ENCODE measurements around the gene PARVA.

DNA sequence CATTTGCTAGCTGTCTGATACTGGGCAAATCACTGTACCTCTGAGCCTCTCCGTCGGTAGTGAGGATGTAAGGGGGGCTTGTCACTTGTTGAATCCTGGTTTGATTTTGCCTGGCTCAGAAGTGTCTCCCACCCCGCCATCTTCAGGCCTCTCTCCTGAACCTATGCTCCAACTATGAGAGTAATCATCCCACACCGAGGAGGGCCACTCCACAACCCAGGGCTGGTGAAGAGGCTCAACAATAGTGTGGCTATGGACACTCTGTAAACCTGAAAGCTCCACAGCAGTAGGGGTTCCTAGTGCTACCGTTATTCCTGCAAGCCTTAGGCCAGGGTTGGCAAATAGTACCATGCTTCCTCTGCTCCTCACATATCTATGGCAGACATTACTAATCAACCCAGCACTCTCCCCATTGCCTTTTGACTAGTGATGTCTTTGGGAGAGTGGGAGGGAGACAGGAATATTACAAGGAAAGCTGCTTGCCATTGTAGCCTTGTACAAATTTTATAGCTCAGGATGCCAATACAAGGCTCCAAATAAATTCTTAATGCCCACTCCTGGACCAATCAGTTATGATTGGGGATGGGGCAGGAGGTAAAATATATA, 162.8 kb downstream of the PARVA start:
- TF ChIP-seq, protein P1, sequence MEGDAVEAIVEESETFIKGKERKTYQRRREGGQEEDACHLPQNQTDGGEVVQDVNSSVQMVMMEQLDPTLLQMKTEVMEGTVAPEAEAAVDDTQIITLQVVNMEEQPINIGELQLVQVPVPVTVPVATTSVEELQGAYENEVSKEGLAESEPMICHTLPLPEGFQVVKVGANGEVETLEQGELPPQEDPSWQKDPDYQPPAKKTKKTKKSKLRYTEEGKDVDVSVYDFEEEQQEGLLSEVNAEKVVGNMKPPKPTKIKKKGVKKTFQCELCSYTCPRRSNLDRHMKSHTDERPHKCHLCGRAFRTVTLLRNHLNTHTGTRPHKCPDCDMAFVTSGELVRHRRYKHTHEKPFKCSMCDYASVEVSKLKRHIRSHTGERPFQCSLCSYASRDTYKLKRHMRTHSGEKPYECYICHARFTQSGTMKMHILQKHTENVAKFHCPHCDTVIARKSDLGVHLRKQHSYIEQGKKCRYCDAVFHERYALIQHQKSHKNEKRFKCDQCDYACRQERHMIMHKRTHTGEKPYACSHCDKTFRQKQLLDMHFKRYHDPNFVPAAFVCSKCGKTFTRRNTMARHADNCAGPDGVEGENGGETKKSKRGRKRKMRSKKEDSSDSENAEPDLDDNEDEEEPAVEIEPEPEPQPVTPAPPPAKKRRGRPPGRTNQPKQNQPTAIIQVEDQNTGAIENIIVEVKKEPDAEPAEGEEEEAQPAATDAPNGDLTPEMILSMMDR (IDR thresholded peaks at IDR 0.05; ENCODE audit: control extremely low read depth in 1 of 3, insufficient read depth in 1 of 3, low read depth in 1 of 3, low read length in 3 of 3) = no peak
- no peak for TF ChIP-seq POLR2AphosphoS5 (IDR thresholded peaks at IDR 0.05; ENCODE audit: low read depth, low read length)
- TF ChIP-seq GABPA (IDR thresholded peaks at IDR 0.05; ENCODE audit: borderline replicate concordance, insufficient read depth, low read length) = no peak
- TF ChIP-seq POLR2A (IDR thresholded peaks at IDR 0.05; ENCODE audit: control extremely low read depth in 1 of 2, low read depth in 2 of 2, low read length in 2 of 2) = no peak
- TF ChIP-seq, protein P2, sequence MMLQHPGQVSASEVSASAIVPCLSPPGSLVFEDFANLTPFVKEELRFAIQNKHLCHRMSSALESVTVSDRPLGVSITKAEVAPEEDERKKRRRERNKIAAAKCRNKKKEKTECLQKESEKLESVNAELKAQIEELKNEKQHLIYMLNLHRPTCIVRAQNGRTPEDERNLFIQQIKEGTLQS (IDR thresholded peaks at IDR 0.05; ENCODE audit: insufficient read depth, low read depth, low read length) = no peak
- no peak for TF ChIP-seq TBP (IDR thresholded peaks at IDR 0.05; ENCODE audit: low read depth, low read length)

Measured in H1 (cell line).